ENCODE data around the gene ADCYAP1R1.

ADCYAP1R1 gene

DNA sequence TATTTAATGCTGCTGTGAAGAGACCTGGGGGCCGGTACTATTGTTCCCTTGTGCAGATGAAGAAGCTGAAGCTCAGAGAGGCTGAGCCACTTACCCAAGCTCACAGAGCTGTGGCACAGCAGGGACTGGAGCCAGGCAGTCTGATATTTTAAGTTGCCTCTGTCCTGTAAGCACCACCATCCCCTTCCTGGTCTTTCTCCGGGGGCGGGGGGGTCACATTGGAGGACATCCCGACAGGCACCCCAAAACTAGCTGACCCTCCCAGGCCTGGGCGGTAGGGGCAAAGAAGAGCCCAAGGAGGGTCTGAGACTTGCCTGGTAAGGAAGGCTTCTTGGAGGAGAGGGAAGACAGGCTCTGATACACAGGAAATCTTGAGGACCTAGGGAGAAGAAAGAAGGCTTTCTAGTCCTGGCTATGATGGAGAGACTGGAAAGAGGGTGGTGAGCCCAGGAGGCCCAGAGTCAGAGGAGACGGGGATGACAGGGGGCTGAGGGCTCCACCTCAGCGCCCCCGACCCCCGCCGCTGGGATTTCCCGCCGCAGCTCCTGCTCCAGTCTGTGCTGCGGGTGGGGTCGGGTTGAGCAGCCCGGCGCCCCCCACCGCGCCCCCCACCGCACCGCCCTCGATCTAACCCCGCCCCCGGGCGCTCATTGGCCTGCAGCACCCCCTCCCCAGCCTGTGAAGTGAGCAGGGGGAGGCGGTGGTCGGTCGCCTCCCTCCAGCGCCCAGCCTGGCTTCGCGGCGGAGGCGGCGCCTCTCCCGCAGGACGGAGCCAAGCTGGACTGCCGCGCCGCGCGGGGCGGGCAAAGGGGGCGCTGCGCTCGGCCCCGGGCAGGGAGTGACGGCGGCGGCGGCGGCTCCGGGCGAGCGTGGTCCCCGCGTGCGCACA, at the start of gene ADCYAP1R1:
TSS of gene ADCYAP1R1 (plus strand) at position 711 of the 889 bp plus-strand sequence. CDS start 10,957 bp downstream, outside the sequence.
- DNase-seq (ENCODE audit: low read depth), result no peak
- TF ChIP-seq, protein P1, sequence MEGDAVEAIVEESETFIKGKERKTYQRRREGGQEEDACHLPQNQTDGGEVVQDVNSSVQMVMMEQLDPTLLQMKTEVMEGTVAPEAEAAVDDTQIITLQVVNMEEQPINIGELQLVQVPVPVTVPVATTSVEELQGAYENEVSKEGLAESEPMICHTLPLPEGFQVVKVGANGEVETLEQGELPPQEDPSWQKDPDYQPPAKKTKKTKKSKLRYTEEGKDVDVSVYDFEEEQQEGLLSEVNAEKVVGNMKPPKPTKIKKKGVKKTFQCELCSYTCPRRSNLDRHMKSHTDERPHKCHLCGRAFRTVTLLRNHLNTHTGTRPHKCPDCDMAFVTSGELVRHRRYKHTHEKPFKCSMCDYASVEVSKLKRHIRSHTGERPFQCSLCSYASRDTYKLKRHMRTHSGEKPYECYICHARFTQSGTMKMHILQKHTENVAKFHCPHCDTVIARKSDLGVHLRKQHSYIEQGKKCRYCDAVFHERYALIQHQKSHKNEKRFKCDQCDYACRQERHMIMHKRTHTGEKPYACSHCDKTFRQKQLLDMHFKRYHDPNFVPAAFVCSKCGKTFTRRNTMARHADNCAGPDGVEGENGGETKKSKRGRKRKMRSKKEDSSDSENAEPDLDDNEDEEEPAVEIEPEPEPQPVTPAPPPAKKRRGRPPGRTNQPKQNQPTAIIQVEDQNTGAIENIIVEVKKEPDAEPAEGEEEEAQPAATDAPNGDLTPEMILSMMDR (IDR thresholded peaks at IDR 0.05; ENCODE audit: control insufficient read depth, insufficient read depth, low read depth, low read length, missing control alignments), result no peak
- H3K4me3 ChIP-seq (ENCODE audit: control insufficient read depth, low read depth, low read length), result no peak within 1 kb of the TSS

DNA sequence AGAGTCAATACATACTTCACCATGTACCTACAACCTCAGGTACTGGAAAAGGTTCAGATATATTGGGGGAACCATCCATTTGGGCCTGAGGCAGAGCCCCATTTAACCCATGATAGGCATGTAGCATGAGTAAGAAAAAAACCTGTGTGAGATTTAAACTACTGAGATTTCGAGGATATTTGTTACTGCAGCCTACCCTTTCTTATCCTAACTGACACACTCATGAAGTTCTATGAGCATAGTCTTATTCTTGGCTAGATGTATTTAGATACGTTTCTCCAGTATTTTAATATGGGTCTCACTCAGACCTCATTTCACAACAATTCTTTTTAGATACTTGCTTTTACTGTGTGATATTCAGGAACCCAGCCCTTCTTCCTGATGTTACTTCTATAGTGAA, 49.0 kb upstream of the ADCYAP1R1 start:
- TF ChIP-seq, protein P1 (IDR thresholded peaks at IDR 0.05; ENCODE audit: control insufficient read depth, insufficient read depth, low read depth, low read length, missing control alignments), result no peak
- H3K4me3 ChIP-seq (ENCODE audit: control insufficient read depth, low read depth, low read length), result no peak overlapping the region
- no peak for DNase-seq (ENCODE audit: low read depth)

DNA sequence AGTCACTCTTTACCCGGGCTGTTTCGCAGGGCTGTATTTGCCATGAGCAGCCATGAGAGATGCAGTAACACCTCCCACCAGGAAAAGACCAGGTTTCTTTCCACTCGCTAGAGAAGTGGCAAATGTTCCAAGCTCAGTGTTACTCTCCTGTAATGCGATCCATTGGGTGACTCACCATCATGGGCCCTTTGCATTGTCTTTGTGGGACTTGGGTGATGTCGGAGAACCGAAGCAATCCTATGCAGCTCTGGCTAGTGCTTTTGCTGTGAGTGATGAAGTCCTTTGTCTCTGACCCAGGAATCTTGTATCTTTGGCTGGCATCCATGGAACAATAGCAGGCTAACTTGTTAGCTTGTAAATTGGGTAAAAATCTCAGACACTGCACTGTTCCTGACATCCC, 48.4 kb upstream of the ADCYAP1R1 start:
- DNase-seq (ENCODE audit: low read depth), result no peak
- H3K4me3 ChIP-seq (ENCODE audit: control insufficient read depth, low read depth, low read length), result no peak overlapping the region
- TF ChIP-seq, protein P1 (IDR thresholded peaks at IDR 0.05; ENCODE audit: control insufficient read depth, insufficient read depth, low read depth, low read length, missing control alignments), result no peak

DNA sequence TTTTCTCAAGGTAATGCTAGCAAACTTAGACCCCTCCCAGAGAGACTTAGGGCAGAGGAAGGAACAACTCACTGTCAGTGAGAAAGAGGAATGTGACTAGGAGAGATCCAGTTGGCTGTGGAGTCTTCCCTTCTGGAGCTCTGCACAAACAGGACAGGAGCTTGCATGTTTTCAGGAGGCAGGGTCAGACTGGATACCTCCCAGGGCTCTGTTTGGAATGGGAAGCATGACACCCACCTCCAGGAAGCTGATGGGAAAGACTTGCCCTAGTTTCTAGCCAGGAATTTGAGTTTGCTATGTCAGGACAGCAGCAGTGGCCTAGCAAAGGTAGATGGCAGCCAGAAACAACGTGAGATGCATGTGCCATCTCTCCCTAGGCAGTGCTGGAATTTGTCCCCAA, 47.7 kb upstream of the ADCYAP1R1 start:
- no peak for DNase-seq (ENCODE audit: low read depth)
- TF ChIP-seq, protein P1 (IDR thresholded peaks at IDR 0.05; ENCODE audit: control insufficient read depth, insufficient read depth, low read depth, low read length, missing control alignments), result no peak
- no peak overlapping the region for H3K4me3 ChIP-seq (ENCODE audit: control insufficient read depth, low read depth, low read length)

DNA sequence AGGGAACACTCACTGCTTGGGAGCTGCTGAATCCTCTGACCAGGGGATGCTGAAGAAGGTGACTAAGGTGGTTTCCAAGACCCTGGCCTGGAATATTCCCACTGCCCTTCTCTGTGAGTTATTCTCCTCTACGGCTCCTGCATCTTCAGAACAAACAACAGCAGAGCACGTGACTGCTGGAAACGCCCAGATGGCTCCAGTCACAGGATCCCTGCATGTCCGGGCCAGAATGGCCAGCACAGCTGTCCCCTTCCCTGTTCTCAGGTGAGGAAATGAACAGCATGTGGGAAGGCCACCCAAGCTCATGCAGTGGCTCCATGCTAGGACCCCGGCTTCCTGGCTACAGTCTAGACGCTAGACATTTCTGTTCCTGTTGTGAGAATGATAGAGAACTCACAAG, 45.3 kb upstream of the ADCYAP1R1 start:
- DNase-seq (ENCODE audit: low read depth), result no peak
- TF ChIP-seq, protein P1 (IDR thresholded peaks at IDR 0.05; ENCODE audit: control insufficient read depth, insufficient read depth, low read depth, low read length, missing control alignments), result no peak
- no peak overlapping the region for H3K4me3 ChIP-seq (ENCODE audit: control insufficient read depth, low read depth, low read length)

DNA sequence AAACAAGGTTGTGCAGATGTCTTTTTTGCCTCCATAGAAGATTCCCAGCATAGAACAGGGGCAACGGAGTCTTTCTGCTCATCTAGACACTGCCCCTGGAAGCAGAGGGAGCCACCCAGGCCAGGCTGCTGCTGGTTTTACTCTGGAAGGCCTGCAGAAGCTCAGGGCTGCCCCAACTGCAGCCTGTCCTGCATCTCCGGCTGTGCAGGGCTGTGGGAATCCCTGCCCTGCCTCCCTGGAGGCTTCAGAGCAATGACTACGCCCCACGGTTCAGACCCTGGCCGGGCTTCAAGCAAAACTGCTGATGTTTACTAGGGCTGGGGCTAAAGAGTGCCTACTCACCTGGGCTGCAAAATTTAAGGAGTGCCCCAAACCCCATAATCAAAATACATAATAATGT, 44.5 kb upstream of the ADCYAP1R1 start:
- TF ChIP-seq, protein P1 (IDR thresholded peaks at IDR 0.05; ENCODE audit: control insufficient read depth, insufficient read depth, low read depth, low read length, missing control alignments), result no peak
- H3K4me3 ChIP-seq (ENCODE audit: control insufficient read depth, low read depth, low read length), result no peak overlapping the region
- DNase-seq (ENCODE audit: low read depth), result no peak

All from AG09309 (cell line).